Activated CD4-positive, alpha-beta T cell treated with anti-CD3 and anti-CD28 coated beads for 36 hours (primary cell): ENCODE measurements around the gene SLC8A2. TPM values are rescaled to one million over a fixed set of nuclear protein-coding genes. Genes with fewer than 3 reads are reported as not detected.

Source experiments
- ATAC-seq: fragments of 200-7000 bp; cut with Tn5 transposase; one replicate; pipeline ENCODE4 v1.10.0; 2021; ENCODE audit warnings: mild to moderate bottlenecking, moderate library complexity
- CTCF ChIA-PET: fragments of 350-600 bp; sonication (Branson Sonifier 250); formaldehyde crosslinking; loops from one replicate; lab custom pipeline; 2021; ENCODE audit warnings: antibody characterized with exemption; lab: Charles Lee
- POLR2A ChIA-PET: fragments of 350-600 bp; sonication (Branson Sonifier 250); formaldehyde crosslinking; loops from one replicate; lab custom pipeline; 2021; ENCODE audit warnings: antibody characterized with exemption, inconsistent platforms; lab: Charles Lee
- DNase-seq: peaks from one replicate; pipeline ENCODE4 v3.0.0-alpha.2; 2020
- H3K27ac Mint-ChIP-seq: one replicate; pipeline ENCODE4 v1.8.0; 2021; ENCODE audit warnings: mixed read lengths
- H3K27me3 Mint-ChIP-seq: one replicate; pipeline ENCODE4 v1.8.0; 2021; ENCODE audit warnings: mixed read lengths
- H3K36me3 Mint-ChIP-seq: one replicate; pipeline ENCODE4 v1.8.0; 2021; ENCODE audit warnings: low read depth, mixed read lengths
- H3K4me1 Mint-ChIP-seq: one replicate; pipeline ENCODE4 v1.8.0; 2021; ENCODE audit warnings: mixed read lengths
- H3K4me3 Mint-ChIP-seq: one replicate; pipeline ENCODE4 v1.8.0; 2021; ENCODE audit warnings: mild to moderate bottlenecking, moderate library complexity, mixed read lengths
- H3K9me3 Mint-ChIP-seq: one replicate; pipeline ENCODE4 v1.8.0; 2021; ENCODE audit warnings: low read depth, mixed read lengths
- intact Hi-C, 2 experiments: fragments of 100-400 bp; cut with DNase I in 1 of 2; cut with micrococcal nuclease in 1 of 2; formaldehyde crosslinking; loops; one replicate each; pipeline versions ENCODE4 v1.14.2 to v1.15.1; 2022 to 2024; cut with DNase I, micrococcal nuclease
- total RNA-seq, 2 experiments: library from RNA; stranded (reverse); gene quantifications; one replicate each; pipeline ENCODE4 v1.2.3, GENCODE V29; 2021

The SLC8A2 gene
- total RNA-seq, 2 experiments from 2014 or later: 0.11 to 0.23 TPM

- H3K27me3 Mint-ChIP-seq: peaks cover 63% of the 10 kb centered on the region
- peaks cover 3% of the 10 kb centered on the region for H3K36me3 Mint-ChIP-seq
- no peak overlapping the region for H3K27ac Mint-ChIP-seq
- H3K9me3 Mint-ChIP-seq: no peaks in the 10 kb centered on the region
- DNase-seq (no peak), ATAC-seq (no peak)
- ChIA-PET CTCF (no interaction called here), POLR2A (no interaction called here)
- H3K4me1 Mint-ChIP-seq: peaks cover 44% of the 10 kb centered on the region
- intact Hi-C loops: no loop called here
- no peak overlapping the region for H3K4me3 Mint-ChIP-seq
Observed at GRCh38 chr19:47443331-47443730, 28.4 kb downstream of the SLC8A2 start.

DNA sequence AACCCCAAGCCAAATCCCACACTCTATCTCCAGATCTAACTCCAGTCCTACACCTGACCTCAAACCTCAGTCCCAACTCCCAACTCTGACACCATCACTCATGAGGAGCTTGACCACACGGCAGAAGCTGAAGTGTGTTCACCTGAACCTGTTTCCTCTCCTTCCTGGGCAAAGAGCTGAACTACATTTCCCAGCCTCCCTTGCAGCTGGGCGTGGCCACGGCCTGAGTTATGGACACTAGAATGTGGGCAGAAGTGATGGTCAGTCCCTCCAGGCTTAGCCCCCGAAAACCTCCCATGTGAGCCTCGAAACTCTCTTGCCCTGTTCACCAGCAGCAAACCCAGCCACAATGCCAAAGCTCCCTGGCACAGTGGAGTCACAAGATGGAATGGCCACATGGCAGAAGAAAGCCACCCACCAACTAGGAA is 32.9 kb downstream of the SLC8A2 start:
- Mint-ChIP-seq H3K27me3 (peaks cover 45% of the 10 kb centered on the region), H3K27ac (no peak overlapping the region), H3K4me1 (peaks cover 23% of the 10 kb centered on the region), H3K4me3 (no peak overlapping the region), H3K36me3 (no peaks in the 10 kb centered on the region), H3K9me3 (no peaks in the 10 kb centered on the region)
- intact Hi-C loops: no loop called here
- no peak for ATAC-seq
- POLR2A ChIA-PET: no interaction called here
- CTCF ChIA-PET: interaction anchor here (0.6 to 5.4 kb wide), 7 partner anchors 9 to 269 kb away, joined by 3 to 52 read pairs (median 4); partner anchors contain the start of genes DHX34 and NAPA
- no peak for DNase-seq

DNA sequence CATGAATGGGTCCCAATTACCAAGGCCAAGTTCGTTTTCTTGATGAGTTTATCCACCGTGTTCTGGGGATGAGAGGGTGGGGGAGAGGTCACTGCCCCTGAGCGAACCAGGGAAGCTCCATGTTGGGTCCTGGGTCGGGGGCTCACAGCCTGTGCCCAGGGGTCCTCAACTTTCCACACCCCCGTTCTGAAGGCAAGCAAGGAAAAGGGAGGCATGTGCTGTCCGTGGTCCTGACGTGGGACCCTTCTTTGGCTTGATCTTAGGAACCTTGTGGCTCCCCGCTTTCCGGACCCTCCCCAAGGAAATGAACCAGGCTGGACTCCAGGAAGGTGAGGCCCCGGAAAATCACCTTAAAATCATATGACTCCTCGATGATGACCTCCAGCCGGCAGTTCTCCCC is 34.2 kb downstream of the SLC8A2 start:
- Mint-ChIP-seq H3K9me3 (no peaks in the 10 kb centered on the region), H3K27me3 (peaks cover 34% of the 10 kb centered on the region), H3K4me3 (no peak overlapping the region), H3K36me3 (no peaks in the 10 kb centered on the region), H3K27ac (no peak overlapping the region), H3K4me1 (peaks cover 15% of the 10 kb centered on the region)
- CTCF ChIA-PET: interaction anchor here (0.8 to 5.4 kb wide), 9 partner anchors 9 to 340 kb away, joined by 3 to 52 read pairs (median 5); partner anchors contain the start of gene DHX34
- DNase-seq (no peak), ATAC-seq (no peak)
- POLR2A ChIA-PET: no interaction called here
- intact Hi-C loops: loop anchor here (2.0 kb wide), 2 partner anchors 77 to 171 kb away; partner anchors contain the start of genes BICRA (in 1 of the 2) and NAPA (in 1 of the 2)

- Mint-ChIP-seq H3K27ac (no peak overlapping the region), H3K9me3 (no peaks in the 10 kb centered on the region), H3K4me3 (no peak overlapping the region), H3K36me3 (no peaks in the 10 kb centered on the region), H3K4me1 (peaks cover 17% of the 10 kb centered on the region), H3K27me3 (peaks cover 38% of the 10 kb centered on the region)
- DNase-seq (peak; percentile 92), ATAC-seq (peak; percentile 91)
- ChIA-PET POLR2A (interaction anchor here (0.7 to 1.0 kb wide), 2 partner anchors 270 to 544 kb away, joined by 3 to 4 read pairs; no protein-coding TSS in a partner anchor), CTCF (interaction anchor here (0.5 to 5.4 kb wide), 27 partner anchors 9 to 432 kb away, joined by 3 to 52 read pairs (median 4); partner anchors contain the start of genes KPTN, NAPA and SLC8A2)
- intact Hi-C loops: loop anchor here (1.0 to 2.0 kb wide), 7 partner anchors 47 to 306 kb away; partner anchors contain the start of genes NAPA (in 2 of the 2), BICRA (in 1 of the 2) and KPTN (in 1 of the 2)
Observed at GRCh38 chr19:47436712-47437401, 34.8 kb downstream of the SLC8A2 start.

DNA sequence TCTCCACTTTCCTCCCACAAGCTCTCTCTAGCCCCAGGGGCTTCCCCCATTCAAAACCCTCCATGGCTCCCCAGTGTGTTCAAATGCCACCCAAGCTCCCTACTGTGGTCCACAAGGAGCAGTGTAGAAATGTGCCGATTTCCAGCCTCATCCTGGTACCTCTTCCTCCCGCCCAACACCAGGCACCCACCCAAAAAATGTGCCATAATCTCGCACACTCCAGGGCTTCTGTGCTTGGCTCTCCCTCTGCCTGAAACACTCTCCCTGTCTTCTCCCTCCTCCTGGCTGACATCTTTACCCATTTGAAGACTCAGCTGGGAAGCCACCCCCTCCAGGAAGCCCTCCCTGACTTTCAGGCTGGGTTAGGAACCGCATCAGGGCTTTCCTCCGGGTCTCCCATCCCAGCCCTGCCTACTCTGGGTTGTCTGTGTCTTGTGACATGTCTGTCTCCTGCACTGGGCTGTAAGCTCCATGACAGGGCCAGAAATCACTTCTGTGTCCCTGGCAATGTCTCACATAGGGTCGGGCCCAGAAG is 35.7 kb downstream of the SLC8A2 start:
- H3K36me3 Mint-ChIP-seq: no peaks in the 10 kb centered on the region
- POLR2A ChIA-PET: interaction anchor here (0.7 to 1.0 kb wide), 2 partner anchors 271 to 545 kb away, joined by 3 to 4 read pairs; no protein-coding TSS in a partner anchor
- peaks cover 35% of the 10 kb centered on the region for H3K27me3 Mint-ChIP-seq
- H3K4me3 Mint-ChIP-seq: no peak overlapping the region
- H3K4me1 Mint-ChIP-seq: peaks cover 17% of the 10 kb centered on the region
- ATAC-seq (no peak), DNase-seq (no peak)
- no peak overlapping the region for H3K27ac Mint-ChIP-seq
- H3K9me3 Mint-ChIP-seq: no peaks in the 10 kb centered on the region
- CTCF ChIA-PET: interaction anchor here (0.6 to 5.4 kb wide), 13 partner anchors 8 to 272 kb away, joined by 3 to 52 read pairs (median 3); partner anchors contain the start of genes KPTN, NAPA and SLC8A2
- intact Hi-C loops: loop anchor here (1.0 to 2.0 kb wide), 7 partner anchors 48 to 307 kb away; partner anchors contain the start of genes NAPA (in 2 of the 2), BICRA (in 1 of the 2) and KPTN (in 1 of the 2)

DNA sequence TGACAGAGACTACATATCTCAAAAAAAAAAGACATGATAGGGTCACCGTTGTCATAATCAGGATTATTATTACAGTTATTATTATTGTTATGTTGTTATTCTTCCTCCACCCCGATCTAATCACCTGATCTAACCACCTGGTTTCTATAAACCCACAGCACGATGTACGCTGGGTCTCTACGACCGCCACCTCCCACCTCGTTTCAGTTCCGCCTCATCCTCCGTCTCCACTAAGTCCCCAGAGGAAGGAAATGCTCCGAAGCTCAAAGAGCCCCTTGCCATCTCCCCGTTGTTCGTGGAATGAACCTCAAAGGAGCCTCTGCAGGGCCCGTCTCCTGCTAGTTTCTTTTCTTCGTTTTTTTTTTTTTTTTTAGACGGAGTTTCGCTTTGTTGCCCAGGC is 36.5 kb downstream of the SLC8A2 start:
- Mint-ChIP-seq H3K27ac (no peak overlapping the region), H3K27me3 (peaks cover 34% of the 10 kb centered on the region), H3K36me3 (no peaks in the 10 kb centered on the region), H3K4me1 (peaks cover 21% of the 10 kb centered on the region), H3K4me3 (peak overlapping the region; percentile 15), H3K9me3 (no peaks in the 10 kb centered on the region)
- ATAC-seq (no peak), DNase-seq (no peak)
- ChIA-PET POLR2A (no interaction called here), CTCF (interaction anchor here (0.6 to 5.4 kb wide), 4 partner anchors 45 to 273 kb away, joined by 3 to 52 read pairs (median 7); partner anchors contain the start of gene NAPA)
- intact Hi-C loops: no loop called here

DNA sequence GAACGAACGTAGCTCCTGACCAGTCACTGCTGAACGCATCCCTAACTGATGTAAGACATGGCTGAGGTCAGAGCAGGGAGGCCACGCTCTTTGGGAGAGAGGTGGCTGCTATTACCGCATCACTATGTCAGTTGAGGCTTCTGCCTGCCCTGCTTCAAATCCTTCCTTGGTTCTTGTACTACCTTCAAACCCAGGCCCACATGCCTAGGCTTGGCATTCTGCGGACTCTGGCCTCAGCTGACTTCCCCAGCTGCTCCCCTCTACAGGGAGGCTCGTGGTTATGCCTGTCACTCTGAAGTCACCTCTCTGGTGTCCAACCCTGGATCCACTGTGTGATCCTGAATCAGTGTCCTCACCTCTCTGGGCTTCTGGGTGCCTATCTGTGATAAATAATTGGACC is 37.6 kb downstream of the SLC8A2 start:
- DNase-seq (no peak), ATAC-seq (no peak)
- no peaks in the 10 kb centered on the region for H3K36me3 Mint-ChIP-seq
- peaks cover 28% of the 10 kb centered on the region for H3K4me1 Mint-ChIP-seq
- ChIA-PET CTCF (interaction anchor here (0.6 to 5.4 kb wide), 8 partner anchors 8 to 274 kb away, joined by 3 to 52 read pairs (median 3); no protein-coding TSS in a partner anchor), POLR2A (interaction anchor here (0.5 kb wide), 1 partner anchor 11 kb away, joined by 3 read pairs; no protein-coding TSS in a partner anchor)
- no peak overlapping the region for H3K4me3 Mint-ChIP-seq
- intact Hi-C loops: no loop called here
- H3K27ac Mint-ChIP-seq: no peak overlapping the region
- peaks cover 38% of the 10 kb centered on the region for H3K27me3 Mint-ChIP-seq
- H3K9me3 Mint-ChIP-seq: no peaks in the 10 kb centered on the region

DNA sequence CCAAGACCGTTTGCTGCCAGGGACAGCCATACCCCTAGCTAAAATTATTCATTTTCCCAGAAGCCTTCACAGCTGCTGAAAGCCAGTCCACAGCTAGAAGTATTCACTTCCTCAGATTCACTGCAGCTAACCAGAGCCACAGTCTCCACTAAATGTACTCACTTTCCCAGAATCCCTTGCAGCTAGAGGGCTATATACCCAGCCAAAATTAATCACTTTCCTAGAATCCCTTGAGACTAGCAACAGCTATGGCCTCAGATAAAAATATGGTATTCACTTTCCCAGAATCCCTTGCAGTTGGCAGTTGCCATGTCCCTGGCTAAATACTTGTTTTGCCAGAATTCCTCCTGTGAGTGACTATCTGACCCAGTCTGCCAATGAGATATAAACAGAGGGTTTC is 38.6 kb downstream of the SLC8A2 start:
- POLR2A ChIA-PET: interaction anchor here (0.6 kb wide), 1 partner anchor 176 kb away, joined by 8 read pairs; no protein-coding TSS in a partner anchor
- ATAC-seq (peak; percentile 18), DNase-seq (no peak)

GRCh38 chr19:47432499-47432898 is 39.2 kb downstream of the SLC8A2 start:
- ATAC-seq: no peak
- no peak overlapping the region for H3K27ac Mint-ChIP-seq
- ChIA-PET CTCF (interaction anchor here (0.6 to 1.7 kb wide), 14 partner anchors 13 to 647 kb away, joined by 3 to 11 read pairs (median 4); partner anchors contain the start of genes DHX34, EHD2 and NAPA), POLR2A (no interaction called here)
- no peaks in the 10 kb centered on the region for H3K36me3 Mint-ChIP-seq
- intact Hi-C loops: no loop called here
- peaks cover 28% of the 10 kb centered on the region for H3K4me1 Mint-ChIP-seq
- no peaks in the 10 kb centered on the region for H3K9me3 Mint-ChIP-seq
- H3K4me3 Mint-ChIP-seq: no peak overlapping the region
- DNase-seq: no peak
- H3K27me3 Mint-ChIP-seq: peaks cover 27% of the 10 kb centered on the region

More for the DNA sequence above, 38.6 kb downstream of the SLC8A2 start:
- no peak overlapping the region for H3K4me3 Mint-ChIP-seq
- no peak overlapping the region for H3K27ac Mint-ChIP-seq
- no peaks in the 10 kb centered on the region for H3K9me3 Mint-ChIP-seq
- H3K4me1 Mint-ChIP-seq: peaks cover 28% of the 10 kb centered on the region
- intact Hi-C loops: no loop called here
- H3K27me3 Mint-ChIP-seq: peaks cover 32% of the 10 kb centered on the region
- H3K36me3 Mint-ChIP-seq: no peaks in the 10 kb centered on the region
- CTCF ChIA-PET: interaction anchor here (0.5 to 1.7 kb wide), 20 partner anchors 12 to 355 kb away, joined by 3 to 11 read pairs (median 4); partner anchors contain the start of genes DHX34, EHD2 and NAPA

DNA sequence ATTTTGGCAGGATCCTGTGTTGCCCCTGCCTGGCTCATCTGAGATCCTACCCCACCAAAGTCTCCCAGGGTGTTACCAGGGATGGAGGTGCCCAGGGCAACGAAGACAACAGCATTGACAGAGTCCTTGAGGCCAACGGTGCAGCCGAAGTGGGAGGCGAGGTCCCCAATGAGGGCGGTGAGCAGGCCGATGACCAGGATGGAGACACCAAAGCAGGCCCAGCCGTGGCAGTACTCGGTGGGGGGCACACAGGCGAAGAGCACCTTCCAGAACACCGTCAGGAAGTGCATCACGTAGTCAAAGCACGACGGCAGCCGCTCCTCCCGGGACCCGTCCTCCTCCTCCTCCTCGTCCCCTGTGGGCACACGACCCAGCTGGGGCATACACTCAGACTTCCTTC is 39.6 kb downstream of the SLC8A2 start:
- Mint-ChIP-seq H3K4me1 (peaks cover 26% of the 10 kb centered on the region), H3K27ac (no peak overlapping the region), H3K36me3 (no peaks in the 10 kb centered on the region), H3K27me3 (peaks cover 27% of the 10 kb centered on the region), H3K9me3 (no peaks in the 10 kb centered on the region), H3K4me3 (no peak overlapping the region)
- ATAC-seq (no peak), DNase-seq (no peak)
- ChIA-PET CTCF (interaction anchor here (0.6 to 1.7 kb wide), 9 partner anchors 13 to 648 kb away, joined by 3 to 9 read pairs (median 4); partner anchors contain the start of genes DHX34, EHD2 and NAPA), POLR2A (no interaction called here)
- intact Hi-C loops: no loop called here
